Vagina (tissue), 2 donors: Measurements from ENCODE around the gene TMEM270. TPM values are rescaled to one million over a fixed set of nuclear protein-coding genes. Genes with fewer than 3 reads are reported as not detected.
A peak's percentile ranks its signal among the peaks of the same experiment; 100 is the strongest.

Experiments used
- DNase-seq, 2 donors: peaks; one replicate each; pipeline ENCODE4 v3.0.0-alpha.2; 2017; ENCODE audit errors: extremely low spot score in 2 of 2
- H3K27ac ChIP-seq: fragments of 200-600 bp; sonication (generic); one replicate; pipeline ENCODE4 v1.5.1; 2019
- H3K27me3 ChIP-seq: fragments of 200-600 bp; sonication (generic); one replicate; pipeline ENCODE4 v1.5.1; 2019
- H3K36me3 ChIP-seq, 2 donors: fragments of 200-600 bp; sonication (generic); one replicate each; pipeline ENCODE4 v1.5.1; 2017 to 2019
- H3K4me1 ChIP-seq: fragments of 200-600 bp; sonication (generic); one replicate; pipeline ENCODE4 v1.5.1; 2019
- H3K4me3 ChIP-seq, 2 donors: fragments of 200-600 bp; sonication (generic); 1 replicate in 1 of 2; 2 replicates in 1 of 2; pipeline ENCODE4 v1.5.1; 2016 to 2019
- H3K9me3 ChIP-seq: fragments of 200-600 bp; sonication (generic); one replicate; pipeline ENCODE4 v1.5.1; 2019
- CTCF ChIP-seq, 3 experiments: fragments of 450-650 bp in 2 of 3; fragments of 200-600 bp in 1 of 3; sonication (generic) in 1 of 3; IDR thresholded peaks; one replicate each; pipeline ENCODE4 v1.5.1; 2017 to 2019; ENCODE audit warnings: antibody characterized with exemption in 3 of 3, mild to moderate bottlenecking in 2 of 3, moderate library complexity in 2 of 3
- POLR2A ChIP-seq, 2 donors: fragments of 450-650 bp; IDR thresholded peaks; one replicate each; pipeline ENCODE4 v1.6.1; 2017; ENCODE audit warnings: antibody characterized with exemption in 2 of 2, mild to moderate bottlenecking in 2 of 2, moderate library complexity in 2 of 2
- POLR2AphosphoS5 ChIP-seq, 2 donors: sonication (generic); formaldehyde crosslinking; IDR thresholded peaks; one replicate each; pipeline ENCODE4 v1.9.0; 2017; ENCODE audit warnings: antibody characterized with exemption in 2 of 2, mild to moderate bottlenecking in 2 of 2, low read depth in 1 of 2; ENCODE audit not compliant: insufficient read depth in 1 of 2
- intact Hi-C: fragments of 100-400 bp; cut with DNase I; formaldehyde crosslinking; loops from one replicate; pipeline ENCODE4 v1.15.1; 2023
- total RNA-seq: library from RNA; depleted of rRNA; stranded (reverse); fragments of >200 nt; gene quantifications from one replicate; pipeline ENCODE4 v1.2.3, GENCODE V29; 2016

Gene TMEM270
- total RNA-seq, 1 donor from 2014 or later: not detected

- no peak overlapping the region for H3K4me3 ChIP-seq
- no peaks in the 10 kb centered on the region for H3K9me3 ChIP-seq
- intact Hi-C loops: no loop called here
- H3K27ac ChIP-seq: no peak overlapping the region
- DNase-seq: peak in 1 of 2 donors; percentile 79
- TF ChIP-seq POLR2A (IDR thresholded peaks at IDR 0.05) (no peak), CTCF (IDR thresholded peaks at IDR 0.05) (no peak), POLR2AphosphoS5 (IDR thresholded peaks at IDR 0.05; ENCODE audit: insufficient read depth in 1 of 2, low read depth in 1 of 2) (no peak)
- peaks cover 33% of the 10 kb centered on the region for H3K4me1 ChIP-seq
- H3K27me3 ChIP-seq: no peaks in the 10 kb centered on the region
- no peaks in the 10 kb centered on the region for H3K36me3 ChIP-seq
Observed at GRCh38 chr7:73904219-73905137, 43.5 kb downstream of the TMEM270 start.

- intact Hi-C loops: no loop called here
- peak in 1 of 2 donors; percentile 70 for DNase-seq
- no peak overlapping the region for H3K27ac ChIP-seq
- H3K27me3 ChIP-seq: no peaks in the 10 kb centered on the region
- TF ChIP-seq POLR2A (IDR thresholded peaks at IDR 0.05): no peak
- no peak for TF ChIP-seq POLR2AphosphoS5 (IDR thresholded peaks at IDR 0.05; ENCODE audit: insufficient read depth in 1 of 2, low read depth in 1 of 2)
- no peak for TF ChIP-seq CTCF (IDR thresholded peaks at IDR 0.05)
- no peak overlapping the region for H3K4me3 ChIP-seq
- H3K36me3 ChIP-seq: no peaks in the 10 kb centered on the region
- no peaks in the 10 kb centered on the region for H3K9me3 ChIP-seq
- peaks cover 26% of the 10 kb centered on the region for H3K4me1 ChIP-seq
Observed at GRCh38 chr7:73905360-73905759, 44.4 kb downstream of the TMEM270 start.

GRCh38 chr7:73906874-73907273, 45.9 kb downstream of the TMEM270 start:
- no peak for TF ChIP-seq POLR2A (IDR thresholded peaks at IDR 0.05)
- no peak for TF ChIP-seq POLR2AphosphoS5 (IDR thresholded peaks at IDR 0.05; ENCODE audit: insufficient read depth in 1 of 2, low read depth in 1 of 2)
- no peak for TF ChIP-seq CTCF (IDR thresholded peaks at IDR 0.05)
- Histone ChIP-seq H3K36me3 (no peaks in the 10 kb centered on the region), H3K4me1 (peaks cover 16% of the 10 kb centered on the region), H3K9me3 (no peaks in the 10 kb centered on the region), H3K4me3 (no peak overlapping the region), H3K27ac (no peak overlapping the region), H3K27me3 (no peaks in the 10 kb centered on the region)
- peak in 1 of 2 donors; percentile 77 for DNase-seq
- intact Hi-C loops: no loop called here

GRCh38 chr7:73907554-73908122, 46.7 kb downstream of the TMEM270 start:
- H3K4me3 ChIP-seq: no peak overlapping the region
- no peak for TF ChIP-seq CTCF (IDR thresholded peaks at IDR 0.05)
- no peak for TF ChIP-seq POLR2AphosphoS5 (IDR thresholded peaks at IDR 0.05; ENCODE audit: insufficient read depth in 1 of 2, low read depth in 1 of 2)
- no peak for TF ChIP-seq POLR2A (IDR thresholded peaks at IDR 0.05)
- no peaks in the 10 kb centered on the region for H3K9me3 ChIP-seq
- intact Hi-C loops: no loop called here
- no peak overlapping the region for H3K27ac ChIP-seq
- DNase-seq: peak; percentile 79 to 81
- H3K4me1 ChIP-seq: peaks cover 16% of the 10 kb centered on the region
- no peaks in the 10 kb centered on the region for H3K27me3 ChIP-seq
- no peaks in the 10 kb centered on the region for H3K36me3 ChIP-seq
